GM21576 (cell line): ENCODE measurements around the gene GON4L.
"Not testable (repeated sequence)": the region's sequence is repeated elsewhere in the genome, so short reads cannot be mapped to it uniquely, and the experiment has no call there.

Experiments
- ATAC-seq: cut with Tn5 transposase; IDR thresholded peaks from one replicate; pipeline ENCODE4 v1.9.1; 2021; ENCODE audit warnings: mild to moderate bottlenecking, moderate library complexity; ENCODE audit not compliant: unreplicated experiment

GON4L gene

DNA sequence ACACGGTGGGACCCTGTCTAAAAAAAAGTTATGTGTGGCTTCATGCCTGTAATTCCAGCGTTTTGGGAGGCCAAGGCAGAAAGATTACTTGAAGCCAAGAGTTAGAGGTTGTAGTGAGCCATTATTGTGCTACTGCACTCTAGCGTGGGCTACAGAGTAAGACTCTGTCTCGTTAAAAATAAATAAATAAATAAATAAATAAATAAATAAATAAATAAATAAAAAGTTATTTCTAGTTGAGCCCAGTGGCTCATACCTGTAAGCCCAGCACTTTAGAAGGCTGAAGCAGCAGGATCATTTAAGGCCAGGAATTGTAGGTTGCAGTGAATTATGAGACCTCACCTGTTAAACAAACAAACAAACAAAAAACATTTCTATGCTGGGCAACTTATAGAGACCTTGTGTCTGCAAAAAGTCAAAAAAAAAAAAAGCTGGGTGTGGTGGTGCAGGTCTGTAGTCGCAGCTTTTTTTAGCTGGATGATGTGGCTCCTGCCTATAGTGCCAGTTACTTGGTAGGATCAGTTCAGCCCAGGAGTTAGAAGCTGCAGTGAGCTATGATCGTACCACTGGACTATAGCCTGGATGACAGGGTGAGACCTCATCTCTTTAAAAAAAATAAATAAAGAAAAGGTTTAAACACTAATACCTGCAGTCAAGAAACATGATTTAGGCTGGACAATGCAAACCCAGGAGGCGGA is 25.6 kb downstream of the GON4L start:
- ATAC-seq, result no peak

GRCh38 chr1:155827450-155827849 is 29.6 kb downstream of the GON4L start:
- no peak for ATAC-seq

DNA sequence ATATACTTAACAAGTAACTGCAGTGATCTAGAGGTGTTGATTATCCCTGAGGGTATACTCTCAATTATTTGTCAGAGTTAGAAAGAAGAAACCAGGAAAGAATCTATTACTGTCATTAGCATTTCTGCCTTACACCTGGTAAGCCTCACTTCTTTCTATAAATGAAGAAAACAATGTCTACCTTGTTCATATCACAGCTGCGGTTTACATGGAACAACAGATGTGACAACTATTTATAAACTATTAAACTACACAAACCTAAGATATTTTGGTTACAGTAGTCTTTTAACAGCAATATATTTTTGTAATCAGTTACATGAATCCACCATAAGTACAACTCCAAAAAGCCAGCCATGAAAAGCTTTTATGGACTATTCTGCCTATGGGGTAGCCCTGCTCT is 40.7 kb downstream of the GON4L start:
- no peak for ATAC-seq

- no peak for ATAC-seq
Measured at GRCh38 chr1:155813672-155814071, 43.3 kb downstream of the GON4L start.

GRCh38 chr1:155812878-155813277 is 44.1 kb downstream of the GON4L start:
- ATAC-seq, result no peak

GRCh38 chr1:155809088-155809487 is 47.9 kb downstream of the GON4L start:
- no peak for ATAC-seq

- no peak for ATAC-seq
Measured at GRCh38 chr1:155801149-155801548, 55.9 kb downstream of the GON4L start.

- not testable (repeated sequence) for ATAC-seq
Measured at GRCh38 chr1:155795618-155796017, 61.4 kb downstream of the GON4L start.

GRCh38 chr1:155794605-155795245 is 62.3 kb downstream of the GON4L start:
- no peak for ATAC-seq

DNA sequence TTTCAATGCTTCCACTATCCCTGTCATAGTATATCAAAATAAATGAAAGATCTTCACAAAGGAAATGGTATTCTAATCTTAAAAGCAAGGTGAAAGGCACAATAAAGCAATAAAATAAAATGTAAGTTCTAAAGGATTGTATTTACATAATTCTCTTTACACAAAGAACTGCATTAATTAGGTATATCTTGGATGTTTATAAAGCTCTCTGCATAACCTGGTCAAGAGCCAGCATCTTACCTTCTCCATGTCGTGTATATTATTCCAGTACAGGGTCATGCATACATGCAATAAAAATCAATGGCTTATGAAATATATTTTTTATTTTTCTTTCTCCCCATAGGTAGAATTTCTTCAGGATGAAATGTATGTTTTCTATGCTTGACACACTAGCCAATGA is 63.8 kb downstream of the GON4L start:
- ATAC-seq, result no peak

DNA sequence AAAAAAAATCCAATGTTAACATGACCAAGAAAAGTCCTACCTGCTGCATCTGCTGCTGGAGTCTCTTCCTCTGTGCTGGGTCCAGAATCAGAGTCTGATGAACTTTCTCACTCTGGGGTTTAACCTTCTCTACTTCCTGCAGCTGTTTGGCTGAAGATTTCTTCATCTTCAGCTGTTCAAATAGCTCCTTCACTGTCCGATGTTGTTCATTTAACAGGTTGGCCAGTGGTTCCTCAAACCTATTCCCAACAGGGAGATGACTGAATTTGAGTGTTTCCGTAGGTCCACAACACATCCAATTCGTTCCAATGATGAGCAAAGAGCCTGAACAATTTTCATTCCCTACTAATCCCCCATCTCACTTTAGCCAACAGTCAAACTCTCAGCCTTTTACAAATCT is 79.4 kb downstream of the GON4L start:
- no peak for ATAC-seq

- no peak for ATAC-seq
Measured at GRCh38 chr1:155776414-155776813, 80.6 kb downstream of the GON4L start.

DNA sequence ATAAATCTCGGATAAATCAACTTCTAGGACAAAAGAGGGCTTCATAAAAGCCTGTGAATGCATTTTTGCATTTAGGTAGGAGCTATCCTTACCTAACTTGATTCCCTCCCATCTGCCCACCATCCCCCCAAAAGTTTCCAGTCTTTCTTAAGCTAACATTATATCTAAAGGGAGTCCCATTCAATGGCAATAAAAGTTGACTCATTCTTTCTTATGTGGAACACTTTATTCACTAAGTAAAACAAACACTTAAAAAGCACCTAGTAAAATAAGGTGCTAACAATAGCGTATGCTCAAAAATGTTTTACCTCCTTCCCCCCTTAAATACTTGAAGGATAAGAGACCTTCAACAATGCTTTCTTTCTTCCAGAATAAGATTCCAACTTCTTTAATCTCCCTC is 83.8 kb downstream of the GON4L start:
- no peak for ATAC-seq

DNA sequence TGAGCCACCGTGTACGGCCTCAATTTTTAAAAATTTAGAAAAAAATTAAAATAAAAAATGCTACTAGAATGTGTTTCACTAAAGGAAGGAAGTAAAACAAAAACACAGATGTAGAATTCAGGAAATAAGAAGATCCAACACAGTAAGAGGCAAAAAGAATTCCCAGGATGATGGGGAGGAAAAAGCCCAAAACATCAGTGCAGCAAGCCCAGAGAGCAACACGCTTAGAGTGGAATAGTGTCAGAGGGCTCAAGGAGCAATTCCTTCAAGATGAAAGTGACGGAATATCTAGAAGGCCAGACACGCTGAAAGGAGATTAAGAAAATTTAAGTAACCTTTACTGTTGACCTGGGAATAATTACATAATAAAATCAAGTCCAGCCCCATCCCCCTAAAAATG is 87.8 kb downstream of the GON4L start:
- no peak for ATAC-seq

DNA sequence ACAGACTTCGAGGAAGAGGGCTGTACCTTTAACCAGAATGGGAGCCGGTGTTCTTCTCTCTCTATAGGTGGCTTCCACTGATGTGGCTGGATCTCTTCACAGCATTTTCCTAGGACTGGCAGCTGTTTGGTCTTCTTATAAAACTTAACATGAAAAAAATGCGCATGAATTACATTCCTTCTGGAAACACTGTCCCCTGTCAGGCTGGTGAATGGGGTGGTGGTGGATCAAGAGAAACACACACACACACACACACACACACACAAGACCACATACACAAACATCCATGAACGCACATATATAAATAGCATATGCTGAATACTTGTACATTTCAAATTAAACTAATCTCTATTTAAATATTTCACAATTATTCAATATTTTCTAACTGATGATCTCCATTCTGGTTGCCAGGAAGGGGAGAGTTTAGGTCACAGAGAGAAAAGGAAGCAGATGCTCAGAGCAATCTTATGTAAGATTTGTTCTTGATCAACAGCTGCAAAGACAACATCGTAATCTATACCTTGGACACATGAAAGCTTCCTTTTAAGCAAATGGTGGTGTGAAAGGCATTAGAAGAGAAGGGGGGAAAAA is 89.5 kb downstream of the GON4L start:
- ATAC-seq, result not testable (repeated sequence)

- not testable (repeated sequence) for ATAC-seq
Measured at GRCh38 chr1:155763989-155764388, 93.0 kb downstream of the GON4L start.

GRCh38 chr1:155763090-155763815 is 93.8 kb downstream of the GON4L start:
- not testable (repeated sequence) for ATAC-seq

DNA sequence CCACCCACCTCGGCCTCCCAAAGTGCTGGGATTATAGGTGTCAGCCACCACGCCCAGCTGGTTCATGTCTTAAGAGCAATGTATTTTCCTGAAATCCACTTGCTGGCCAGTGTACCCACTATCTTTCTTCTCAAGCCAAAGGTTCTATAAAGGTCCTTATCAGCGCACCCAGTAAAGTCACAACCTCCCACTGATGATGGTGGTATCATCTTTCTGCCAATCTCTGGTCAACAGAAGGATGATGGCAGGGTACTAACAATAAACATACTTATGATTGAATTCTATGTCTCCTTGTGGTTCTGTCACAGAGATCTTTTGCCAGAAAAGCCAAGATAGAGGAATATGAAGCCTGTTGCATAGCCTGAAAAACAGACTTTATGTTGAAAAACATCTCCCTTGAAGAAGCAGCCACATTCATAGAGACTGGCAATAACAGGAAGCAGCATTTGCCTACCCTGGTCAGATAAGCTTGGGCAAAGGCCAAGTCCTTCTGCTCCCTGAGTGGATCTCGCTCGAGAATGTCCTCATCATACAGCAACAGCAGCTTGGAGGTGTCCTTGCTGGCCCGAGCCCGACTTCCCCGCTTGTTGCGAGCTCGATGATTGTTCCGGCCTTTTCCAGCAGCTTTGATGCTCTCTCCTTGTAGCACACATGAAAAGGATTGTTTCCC is 95.1 kb downstream of the GON4L start:
- ATAC-seq, result no peak

- ATAC-seq, result no peak
Measured at GRCh38 chr1:155760751-155761475, 96.1 kb downstream of the GON4L start.

- ATAC-seq, result no peak
Measured at GRCh38 chr1:155759966-155760630, 96.9 kb downstream of the GON4L start.
